Neural cell (in vitro differentiated cells): ENCODE measurements around the gene TULP4.

Experiments
- CTCF ChIP-seq: fragments of 450-650 bp; IDR thresholded peaks from 2 replicates; pipeline ENCODE4 v1.5.1; 2014; ENCODE audit warnings: antibody characterized with exemption, mild to moderate bottlenecking, moderate library complexity; ENCODE audit not compliant: poor library complexity, severe bottlenecking
- EZH2 ChIP-seq: fragments of 200-600, 300-800 bp; shearing (Covaris generic), sonication (generic); IDR thresholded peaks from 2 replicates; pipeline ENCODE4 v1.6.1; 2014; ENCODE audit warnings: antibody characterized with exemption, low read length, borderline replicate concordance, mild to moderate bottlenecking; ENCODE audit not compliant: insufficient read depth, poor library complexity, severe bottlenecking
- TAF1 ChIP-seq: IDR thresholded peaks from 2 replicates; pipeline ENCODE4 v1.6.1; 2012; ENCODE audit warnings: low read depth

GRCh38 chr6:158324136-158324535 is 11.9 kb downstream of the TULP4 start:
- no peak for TF ChIP-seq CTCF
- no peak for TF ChIP-seq EZH2
- no peak for TF ChIP-seq TAF1
